ENCODE measurements around the gene PTPRU. TPM values are rescaled to one million over a fixed set of nuclear protein-coding genes. Genes with fewer than 3 reads are reported as not detected.

Gene PTPRU
- total RNA-seq, 1 experiment from 2014 or later: 41.4 TPM

- peaks cover 30% of the 10 kb centered on the region for H3K4me1 Mint-ChIP-seq (ENCODE audit: low read depth, unreplicated experiment)
- H3K9me3 ChIP-seq: no peaks in the 10 kb centered on the region
- H3K4me1 ChIP-seq: peaks cover 23% of the 10 kb centered on the region
- H3K36me3 Mint-ChIP-seq (ENCODE audit: insufficient read depth, unreplicated experiment): no peaks in the 10 kb centered on the region
- DNase-seq: no peak
- ChIA-PET POLR2A (interaction anchor here (1.2 kb wide), 1 partner anchor 32 kb away, joined by 5 read pairs; no protein-coding TSS in a partner anchor), CTCF (no interaction called here)
- H3K27me3 ChIP-seq (replicated peaks; ENCODE audit: control insufficient read depth, insufficient read depth, low read length): no peaks in the 10 kb centered on the region
- BruUV-seq (replicated peaks): TSS peak; percentile 88
- intact Hi-C loops (cut with micrococcal nuclease; ENCODE audit: unreplicated experiment): loop anchor here (1.0 to 2.0 kb wide), 3 partner anchors 12 to 34 kb away; partner anchors contain the start of gene PTPRU
- H3K27me3 Mint-ChIP-seq (ENCODE audit: insufficient read depth, unreplicated experiment): no peaks in the 10 kb centered on the region
- peak overlapping the region; percentile 98 for H3K27ac Mint-ChIP-seq (ENCODE audit: unreplicated experiment)
- no peaks in the 10 kb centered on the region for H3K36me3 ChIP-seq (ENCODE audit: control insufficient read depth, insufficient read depth, low read length)
- H3K4me3 ChIP-seq (ENCODE audit: low read depth, low read length): no peak overlapping the region
- TF ChIP-seq, protein P1, sequence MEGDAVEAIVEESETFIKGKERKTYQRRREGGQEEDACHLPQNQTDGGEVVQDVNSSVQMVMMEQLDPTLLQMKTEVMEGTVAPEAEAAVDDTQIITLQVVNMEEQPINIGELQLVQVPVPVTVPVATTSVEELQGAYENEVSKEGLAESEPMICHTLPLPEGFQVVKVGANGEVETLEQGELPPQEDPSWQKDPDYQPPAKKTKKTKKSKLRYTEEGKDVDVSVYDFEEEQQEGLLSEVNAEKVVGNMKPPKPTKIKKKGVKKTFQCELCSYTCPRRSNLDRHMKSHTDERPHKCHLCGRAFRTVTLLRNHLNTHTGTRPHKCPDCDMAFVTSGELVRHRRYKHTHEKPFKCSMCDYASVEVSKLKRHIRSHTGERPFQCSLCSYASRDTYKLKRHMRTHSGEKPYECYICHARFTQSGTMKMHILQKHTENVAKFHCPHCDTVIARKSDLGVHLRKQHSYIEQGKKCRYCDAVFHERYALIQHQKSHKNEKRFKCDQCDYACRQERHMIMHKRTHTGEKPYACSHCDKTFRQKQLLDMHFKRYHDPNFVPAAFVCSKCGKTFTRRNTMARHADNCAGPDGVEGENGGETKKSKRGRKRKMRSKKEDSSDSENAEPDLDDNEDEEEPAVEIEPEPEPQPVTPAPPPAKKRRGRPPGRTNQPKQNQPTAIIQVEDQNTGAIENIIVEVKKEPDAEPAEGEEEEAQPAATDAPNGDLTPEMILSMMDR (IDR thresholded peaks at IDR 0.05; ENCODE audit: insufficient read depth in 1 of 2, low read depth in 1 of 2, low read length in 1 of 2, severe bottlenecking in 1 of 2, unreplicated experiment in 1 of 2): no peak
- no peaks in the 10 kb centered on the region for H3K9me3 Mint-ChIP-seq (ENCODE audit: unreplicated experiment)
- peak overlapping the region; percentile 70 for H3K4me3 Mint-ChIP-seq (ENCODE audit: unreplicated experiment)
Measured at GRCh38 chr1:29270929-29271521, 34.7 kb downstream of the PTPRU start.

DNA sequence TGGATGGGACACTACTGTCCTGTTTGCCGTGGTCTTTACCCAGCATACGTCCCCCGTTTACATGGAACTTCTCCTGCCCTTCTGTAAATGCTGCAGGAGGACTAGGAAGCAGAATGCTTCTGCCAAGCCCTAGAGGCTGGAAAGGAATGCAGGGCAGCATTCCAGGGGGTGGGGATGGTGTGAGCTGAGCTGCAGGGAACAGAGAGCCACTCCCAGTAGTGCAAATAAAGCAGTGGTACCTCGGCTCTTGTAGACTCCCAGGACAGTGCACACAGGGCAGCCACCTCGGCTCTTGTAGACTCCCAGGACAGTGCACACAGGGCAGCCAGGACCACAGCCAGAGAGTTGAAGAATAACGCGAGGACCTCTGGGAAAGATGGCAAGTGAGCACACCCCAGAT lies 35.4 kb downstream of the PTPRU start:
- Histone ChIP-seq H3K4me1 (peaks cover 23% of the 10 kb centered on the region), H3K36me3 (ENCODE audit: control insufficient read depth, insufficient read depth, low read length) (no peaks in the 10 kb centered on the region), H3K27me3 (replicated peaks; ENCODE audit: control insufficient read depth, insufficient read depth, low read length) (no peaks in the 10 kb centered on the region), H3K9me3 (no peaks in the 10 kb centered on the region), H3K4me3 (ENCODE audit: low read depth, low read length) (no peak overlapping the region)
- ChIA-PET POLR2A (interaction anchor here (1.2 kb wide), 1 partner anchor 33 kb away, joined by 5 read pairs; no protein-coding TSS in a partner anchor), CTCF (no interaction called here)
- intact Hi-C loops (cut with micrococcal nuclease; ENCODE audit: unreplicated experiment): loop anchor here (1.0 to 2.0 kb wide), 3 partner anchors 12 to 35 kb away; partner anchors contain the start of gene PTPRU
- peaks cover 28% of the 10 kb centered on the region for H3K4me1 Mint-ChIP-seq (ENCODE audit: low read depth, unreplicated experiment)
- peaks cover 3% of the 10 kb centered on the region for H3K36me3 Mint-ChIP-seq (ENCODE audit: insufficient read depth, unreplicated experiment)
- H3K27ac Mint-ChIP-seq (ENCODE audit: unreplicated experiment): peak overlapping the region; percentile 98
- no peaks in the 10 kb centered on the region for H3K9me3 Mint-ChIP-seq (ENCODE audit: unreplicated experiment)
- H3K4me3 Mint-ChIP-seq (ENCODE audit: unreplicated experiment): peak overlapping the region; percentile 70
- no peaks in the 10 kb centered on the region for H3K27me3 Mint-ChIP-seq (ENCODE audit: insufficient read depth, unreplicated experiment)
- peak; percentile 85 to 92 for DNase-seq
- BruUV-seq (replicated peaks): no TSS peak
- TF ChIP-seq, protein P1 (IDR thresholded peaks at IDR 0.05; ENCODE audit: insufficient read depth in 1 of 2, low read depth in 1 of 2, low read length in 1 of 2, severe bottlenecking in 1 of 2, unreplicated experiment in 1 of 2): no peak

DNA sequence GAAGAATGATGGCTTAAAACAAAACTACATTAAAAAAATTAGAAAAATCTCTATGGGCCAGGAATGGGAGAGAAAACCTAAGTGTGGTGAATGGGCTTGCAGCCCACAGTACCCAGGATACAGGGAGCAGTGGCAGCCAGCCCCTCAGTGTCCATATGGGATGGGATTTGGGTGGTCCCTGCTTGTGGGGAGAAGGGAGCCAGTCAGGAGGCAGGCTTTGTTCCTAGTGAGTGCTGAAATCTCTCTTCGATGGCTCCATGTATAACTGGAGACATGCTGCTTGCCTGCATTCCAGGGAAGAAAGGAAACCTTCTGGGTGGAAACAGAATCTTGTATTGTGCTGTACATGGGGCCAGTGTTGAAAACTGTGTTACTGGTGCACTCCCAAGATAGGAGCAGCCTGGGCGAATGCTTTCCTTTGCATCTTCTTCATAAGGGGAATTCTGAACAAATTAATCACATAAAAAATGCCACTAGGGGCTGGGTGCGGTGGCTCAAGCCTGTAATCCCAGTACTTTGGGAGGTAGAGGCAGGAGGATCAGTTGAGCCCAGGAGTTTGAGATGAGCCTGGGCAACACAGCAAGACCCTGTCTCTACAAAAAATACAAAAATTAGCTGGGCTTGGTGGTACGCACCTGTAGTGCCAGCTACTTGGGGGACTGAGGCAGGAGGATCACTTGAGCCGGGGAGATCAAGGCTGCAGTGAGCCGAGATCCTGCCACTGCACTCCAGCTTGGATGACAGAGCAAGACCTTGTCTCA lies 36.0 kb downstream of the PTPRU start:
- BruUV-seq (replicated peaks): TSS peak; percentile 91
- Mint-ChIP-seq H3K4me1 (ENCODE audit: low read depth, unreplicated experiment) (peaks cover 22% of the 10 kb centered on the region), H3K9me3 (ENCODE audit: unreplicated experiment) (no peaks in the 10 kb centered on the region), H3K27ac (ENCODE audit: unreplicated experiment) (peak overlapping the region; percentile 98), H3K27me3 (ENCODE audit: insufficient read depth, unreplicated experiment) (no peaks in the 10 kb centered on the region), H3K4me3 (ENCODE audit: unreplicated experiment) (peak overlapping the region; percentile 70), H3K36me3 (ENCODE audit: insufficient read depth, unreplicated experiment) (peaks cover 6% of the 10 kb centered on the region)
- POLR2A ChIA-PET: interaction anchor here (1.2 kb wide), 1 partner anchor 33 kb away, joined by 5 read pairs; no protein-coding TSS in a partner anchor
- H3K4me1 ChIP-seq: peaks cover 23% of the 10 kb centered on the region
- intact Hi-C loops (cut with micrococcal nuclease; ENCODE audit: unreplicated experiment): no loop called here
- no peak overlapping the region for H3K4me3 ChIP-seq (ENCODE audit: low read depth, low read length)
- H3K9me3 ChIP-seq: no peaks in the 10 kb centered on the region
- H3K27me3 ChIP-seq (replicated peaks; ENCODE audit: control insufficient read depth, insufficient read depth, low read length): no peaks in the 10 kb centered on the region
- H3K36me3 ChIP-seq (ENCODE audit: control insufficient read depth, insufficient read depth, low read length): no peaks in the 10 kb centered on the region
- DNase-seq: no peak
- TF ChIP-seq, protein P1 (IDR thresholded peaks at IDR 0.05; ENCODE audit: insufficient read depth in 1 of 2, low read depth in 1 of 2, low read length in 1 of 2, severe bottlenecking in 1 of 2, unreplicated experiment in 1 of 2): no peak
- CTCF ChIA-PET: no interaction called here
